Sigmoid colon (tissue), 7 donors: ENCODE measurements around the gene FADS1. TPM values are rescaled to one million over a fixed set of nuclear protein-coding genes. Genes with fewer than 3 reads are reported as not detected.

Source experiments
- DNase-seq: peaks from one replicate; pipeline ENCODE4 v3.0.0-alpha.2; 2019
- H3K27ac ChIP-seq, 4 donors: fragments of 200-600 bp; sonication (generic); one replicate each; pipeline ENCODE4 v1.5.1; 2016 to 2019; ENCODE audit warnings: mild to moderate bottlenecking in 1 of 4
- H3K27me3 ChIP-seq, 3 donors: fragments of 200-600 bp; sonication (generic); one replicate each; pipeline ENCODE4 v1.5.1; 2019; ENCODE audit warnings: mild to moderate bottlenecking in 1 of 3
- H3K36me3 ChIP-seq, 4 donors: fragments of 200-600 bp; sonication (generic); one replicate each; pipeline ENCODE4 v1.5.1; 2016 to 2019
- H3K4me1 ChIP-seq, 4 donors: fragments of 200-600 bp; sonication (generic); one replicate each; pipeline ENCODE4 v1.5.1; 2017 to 2019
- H3K4me3 ChIP-seq, 4 donors: fragments of 200-600 bp; sonication (generic); one replicate each; pipeline ENCODE4 v1.5.1; 2017 to 2019; ENCODE audit warnings: mild to moderate bottlenecking in 2 of 4, moderate library complexity in 1 of 4
- H3K9me3 ChIP-seq, 4 donors: fragments of 200-600 bp in 3 of 4; sonication (generic) in 3 of 4; one replicate each; pipeline versions ENCODE4 v1.5.1 to v1.6.1; 2013 to 2019
- EP300 ChIP-seq, 4 donors: sonication (generic); formaldehyde crosslinking; IDR thresholded peaks; one replicate each; pipeline ENCODE4 v1.6.1; 2017; ENCODE audit warnings: antibody characterized with exemption in 4 of 4
- POLR2A ChIP-seq, 2 donors: fragments of 450-650 bp; IDR thresholded peaks; one replicate each; pipeline ENCODE4 v1.6.1; 2016; ENCODE audit warnings: antibody characterized with exemption in 2 of 2, mild to moderate bottlenecking in 2 of 2, moderate library complexity in 2 of 2
- POLR2AphosphoS5 ChIP-seq, 4 donors: sonication (generic); formaldehyde crosslinking; IDR thresholded peaks; one replicate each; pipeline ENCODE4 v1.6.1; 2017; ENCODE audit warnings: antibody characterized with exemption in 4 of 4
- WGBS, 2 donors: extraction: QIAGEN DNeasy Blood & Tissue Kit; methylation state at CpG; one replicate each; pipeline ENCODE4 v1.1.7; 2013; 5-methylcytosine and 5-hydroxymethylcytosine counted together
- intact Hi-C: fragments of 100-400 bp; cut with DNase I; formaldehyde crosslinking; loops from one replicate; pipeline ENCODE4 v1.15.1; 2023
- polyA plus RNA-seq, 3 donors: library from polyadenylated mRNA; stranded (reverse); fragments of 200-250 nt; gene quantifications; one replicate each; pipeline ENCODE4 v1.2.3, GENCODE V29; 2013
- total RNA-seq, 4 donors: library from RNA; depleted of rRNA; stranded (reverse); fragments of >200 nt; gene quantifications; one replicate each; pipeline ENCODE4 v1.1.0, GENCODE V29; 2016
- TF ChIP-seq, protein P1 (sequence below), 4 experiments: fragments of 450-650 bp in 3 of 4; fragments of 200-600 bp in 1 of 4; IDR thresholded peaks; one replicate each; pipeline ENCODE4 v1.5.1; 2016 to 2019; ENCODE audit warnings: antibody characterized with exemption in 4 of 4, mild to moderate bottlenecking in 3 of 4, moderate library complexity in 2 of 4
- donor health status: healthy with polysubstance abuse.
- donor health status: Bipolar disorder and iron deficiency.
- donor health status: healthy.

The FADS1 gene
- total and polyA plus RNA-seq, 7 donors = 1.2 to 17.7 (median 12.6) TPM

DNA sequence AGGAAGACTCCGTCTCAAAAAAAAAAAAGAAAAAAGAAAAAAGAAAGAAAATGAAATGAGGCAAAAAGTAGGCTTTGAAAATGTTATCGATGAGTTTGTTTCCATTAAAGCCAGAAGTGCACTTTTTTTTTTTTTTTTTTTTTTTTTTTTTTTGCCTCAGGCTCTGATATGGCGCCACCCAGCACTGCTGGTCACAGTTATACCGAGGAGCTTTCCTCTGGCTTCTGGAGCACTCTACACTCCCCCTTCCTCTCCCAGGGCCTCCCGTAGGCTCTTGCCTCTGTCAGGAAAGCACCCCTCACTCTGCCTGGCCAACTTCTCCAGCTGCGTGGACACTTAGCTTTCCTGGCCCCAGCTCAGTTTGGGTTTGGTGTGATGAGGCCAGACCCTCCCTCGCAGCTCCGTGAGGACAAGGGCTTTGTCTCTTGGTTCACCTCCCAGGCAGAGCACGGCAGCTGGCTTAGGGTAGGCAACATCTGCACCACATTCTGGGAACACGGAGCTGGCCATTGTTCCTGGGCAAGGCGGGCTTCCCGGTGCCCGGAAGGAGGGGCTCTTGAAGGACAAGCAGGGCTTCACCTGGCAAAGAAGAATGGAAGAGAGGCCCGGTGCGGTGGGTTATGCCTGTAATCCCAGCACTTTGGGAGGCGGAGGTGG is 28.2 kb upstream of the FADS1 start:
- intact Hi-C loops = no loop called here

DNA sequence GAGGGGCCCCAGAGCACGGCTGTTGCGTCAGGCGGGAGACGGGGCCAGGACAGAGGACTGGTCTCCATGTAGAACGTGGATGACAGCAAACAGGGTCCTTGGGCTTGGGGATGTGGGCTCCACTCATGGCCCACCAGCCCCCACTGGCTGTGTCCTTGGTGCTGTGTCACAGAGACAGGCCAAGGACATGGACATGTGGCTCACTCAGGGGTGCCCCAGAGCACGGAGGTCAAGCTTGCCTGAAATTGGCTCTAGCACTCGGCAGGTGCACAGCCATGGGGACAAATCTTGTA is 25.7 kb upstream of the FADS1 start:
- WGBS, 2 donors = 94% methylated on average over 7 of the region's 7 CpGs
- intact Hi-C loops = no loop called here
- Histone ChIP-seq H3K4me1 (no peaks in the 10 kb centered on the region), H3K9me3 (no peaks in the 10 kb centered on the region), H3K27ac (peak overlapping the region in 1 of 4 donors; percentile 33), H3K27me3 (no peaks in the 10 kb centered on the region), H3K36me3 (peaks cover 0 to 86% (median 10%) of the 10 kb centered on the region in 4 donors), H3K4me3 (no peak overlapping the region)
- no peak for DNase-seq
- TF ChIP-seq POLR2AphosphoS5 (IDR thresholded peaks at IDR 0.05) (no peak), POLR2A (IDR thresholded peaks at IDR 0.05) (no peak), EP300 (IDR thresholded peaks at IDR 0.05) (no peak)

More for the DNA sequence above, 28.2 kb upstream of the FADS1 start:
- H3K4me3 ChIP-seq = no peak overlapping the region
- H3K9me3 ChIP-seq = no peaks in the 10 kb centered on the region
- H3K4me1 ChIP-seq = no peaks in the 10 kb centered on the region
- no peaks in the 10 kb centered on the region for H3K27me3 ChIP-seq
- peaks cover 0 to 86% (median 16%) of the 10 kb centered on the region in 4 donors for H3K36me3 ChIP-seq
- DNase-seq = no peak
- no peak overlapping the region for H3K27ac ChIP-seq
- TF ChIP-seq POLR2AphosphoS5 (IDR thresholded peaks at IDR 0.05) (no peak), POLR2A (IDR thresholded peaks at IDR 0.05) (no peak), EP300 (IDR thresholded peaks at IDR 0.05) (no peak)
- TF ChIP-seq, protein P1, sequence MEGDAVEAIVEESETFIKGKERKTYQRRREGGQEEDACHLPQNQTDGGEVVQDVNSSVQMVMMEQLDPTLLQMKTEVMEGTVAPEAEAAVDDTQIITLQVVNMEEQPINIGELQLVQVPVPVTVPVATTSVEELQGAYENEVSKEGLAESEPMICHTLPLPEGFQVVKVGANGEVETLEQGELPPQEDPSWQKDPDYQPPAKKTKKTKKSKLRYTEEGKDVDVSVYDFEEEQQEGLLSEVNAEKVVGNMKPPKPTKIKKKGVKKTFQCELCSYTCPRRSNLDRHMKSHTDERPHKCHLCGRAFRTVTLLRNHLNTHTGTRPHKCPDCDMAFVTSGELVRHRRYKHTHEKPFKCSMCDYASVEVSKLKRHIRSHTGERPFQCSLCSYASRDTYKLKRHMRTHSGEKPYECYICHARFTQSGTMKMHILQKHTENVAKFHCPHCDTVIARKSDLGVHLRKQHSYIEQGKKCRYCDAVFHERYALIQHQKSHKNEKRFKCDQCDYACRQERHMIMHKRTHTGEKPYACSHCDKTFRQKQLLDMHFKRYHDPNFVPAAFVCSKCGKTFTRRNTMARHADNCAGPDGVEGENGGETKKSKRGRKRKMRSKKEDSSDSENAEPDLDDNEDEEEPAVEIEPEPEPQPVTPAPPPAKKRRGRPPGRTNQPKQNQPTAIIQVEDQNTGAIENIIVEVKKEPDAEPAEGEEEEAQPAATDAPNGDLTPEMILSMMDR (IDR thresholded peaks at IDR 0.05) = no peak
- WGBS, 2 donors = 83 to 88% methylated on average over 16 of the region's 16 CpGs

DNA sequence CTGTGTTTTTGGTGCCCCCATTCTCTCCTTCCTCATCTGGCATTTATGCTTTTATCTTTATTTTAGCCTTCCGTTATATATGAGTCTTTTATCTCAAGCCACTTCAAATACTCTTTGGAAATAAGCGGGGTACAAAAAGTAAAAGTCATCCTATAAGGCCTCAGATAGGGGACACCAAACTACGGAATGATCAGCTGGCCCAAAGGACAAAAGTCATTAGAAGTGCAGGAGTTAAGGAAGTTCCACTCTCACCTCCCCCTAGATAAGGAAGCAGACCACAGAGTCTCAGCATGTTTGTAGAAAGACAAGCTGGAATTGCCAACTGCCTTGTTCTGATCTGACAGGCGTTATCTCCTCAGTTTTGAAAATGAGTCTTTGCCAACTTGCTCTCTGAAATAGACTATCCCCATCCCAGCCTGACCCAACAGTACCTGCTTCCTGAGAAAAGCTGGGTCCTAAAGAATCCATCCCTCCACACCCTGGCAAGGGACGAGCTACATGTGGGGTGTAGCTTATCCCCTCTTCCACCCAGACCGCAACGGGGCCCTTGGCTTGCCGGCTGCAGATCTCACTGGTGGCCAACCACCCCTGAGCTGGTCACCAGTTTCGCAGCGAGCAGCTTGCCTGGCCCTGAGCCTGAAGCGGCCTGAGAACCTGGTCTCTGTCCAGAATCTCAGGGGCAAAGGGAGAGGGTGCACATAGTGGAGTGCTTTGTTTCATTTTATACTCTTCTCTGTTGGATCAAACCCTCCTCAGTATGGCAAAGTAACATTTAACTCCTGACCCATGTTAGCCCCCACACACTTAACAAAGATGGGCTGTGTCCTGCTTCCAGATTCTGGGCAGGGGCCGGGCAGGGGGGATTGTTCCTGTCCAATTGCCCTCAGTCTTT is 25.1 kb upstream of the FADS1 start:
- H3K27me3 ChIP-seq = no peaks in the 10 kb centered on the region
- H3K4me3 ChIP-seq = no peak overlapping the region
- WGBS, 2 donors = 85 to 87% methylated on average over 12 of the region's 12 CpGs
- no peaks in the 10 kb centered on the region for H3K9me3 ChIP-seq
- intact Hi-C loops = no loop called here
- DNase-seq = no peak
- no peak for TF ChIP-seq POLR2AphosphoS5 (IDR thresholded peaks at IDR 0.05)
- no peak for TF ChIP-seq EP300 (IDR thresholded peaks at IDR 0.05)
- TF ChIP-seq POLR2A (IDR thresholded peaks at IDR 0.05) = no peak
- TF ChIP-seq, protein P1 (IDR thresholded peaks at IDR 0.05) = no peak
- no peaks in the 10 kb centered on the region for H3K4me1 ChIP-seq
- H3K36me3 ChIP-seq = peaks cover 0 to 81% (median 9%) of the 10 kb centered on the region in 4 donors
- H3K27ac ChIP-seq = no peak overlapping the region

DNA sequence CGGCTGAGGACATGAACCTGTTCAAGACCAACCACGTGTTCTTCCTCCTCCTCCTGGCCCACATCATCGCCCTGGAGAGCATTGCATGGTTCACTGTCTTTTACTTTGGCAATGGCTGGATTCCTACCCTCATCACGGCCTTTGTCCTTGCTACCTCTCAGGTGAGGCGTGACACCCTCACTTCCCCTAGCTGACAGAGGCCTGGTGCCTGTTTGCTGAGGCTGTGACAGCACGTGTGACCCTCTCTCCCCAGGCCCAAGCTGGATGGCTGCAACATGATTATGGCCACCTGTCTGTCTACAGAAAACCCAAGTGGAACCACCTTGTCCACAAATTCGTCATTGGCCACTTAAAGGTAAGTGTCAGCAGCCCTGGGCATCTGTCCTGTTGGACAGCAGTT is 23.6 kb upstream of the FADS1 start:
- no peak overlapping the region for H3K4me3 ChIP-seq
- no peak for DNase-seq
- no peaks in the 10 kb centered on the region for H3K9me3 ChIP-seq
- H3K27ac ChIP-seq = no peak overlapping the region
- TF ChIP-seq POLR2A (IDR thresholded peaks at IDR 0.05) = no peak
- TF ChIP-seq, protein P1 (IDR thresholded peaks at IDR 0.05) = no peak
- no peak for TF ChIP-seq POLR2AphosphoS5 (IDR thresholded peaks at IDR 0.05)
- no peak for TF ChIP-seq EP300 (IDR thresholded peaks at IDR 0.05)
- intact Hi-C loops = no loop called here
- 91 to 95% methylated on average over 7 of the region's 7 CpGs for WGBS, 2 donors
- peaks cover 0 to 79% (median 9%) of the 10 kb centered on the region in 4 donors for H3K36me3 ChIP-seq
- H3K4me1 ChIP-seq = peaks cover 0 to 2% (median under 1%) of the 10 kb centered on the region in 4 donors
- H3K27me3 ChIP-seq = no peaks in the 10 kb centered on the region

DNA sequence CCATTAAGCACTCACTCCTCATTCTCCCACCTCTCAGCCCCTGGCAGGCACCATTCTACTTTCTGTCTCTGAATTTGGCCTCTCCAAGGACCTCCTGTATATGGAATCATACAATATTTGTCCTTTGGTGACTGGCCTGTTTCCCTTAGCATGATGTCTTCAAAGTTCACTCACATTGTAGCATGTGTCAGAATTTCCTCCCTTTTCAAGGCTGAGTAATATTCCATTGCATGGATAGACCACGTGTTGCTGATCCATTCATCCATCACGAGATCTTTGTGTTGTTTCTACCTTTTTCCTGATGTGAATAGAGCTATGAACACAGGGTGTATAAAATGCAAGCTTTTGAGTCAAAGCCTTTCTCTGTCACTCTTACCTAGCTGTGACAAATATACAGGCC is 22.9 kb upstream of the FADS1 start:
- Histone ChIP-seq H3K27ac (no peak overlapping the region), H3K4me1 (peaks cover 0 to 8% (median 7%) of the 10 kb centered on the region in 4 donors), H3K9me3 (no peaks in the 10 kb centered on the region), H3K4me3 (no peak overlapping the region), H3K36me3 (peaks cover 0 to 73% (median 9%) of the 10 kb centered on the region in 4 donors), H3K27me3 (no peaks in the 10 kb centered on the region)
- intact Hi-C loops = no loop called here
- TF ChIP-seq POLR2AphosphoS5 (IDR thresholded peaks at IDR 0.05) = no peak
- TF ChIP-seq, protein P1 (IDR thresholded peaks at IDR 0.05) = no peak
- TF ChIP-seq POLR2A (IDR thresholded peaks at IDR 0.05) = no peak
- no peak for TF ChIP-seq EP300 (IDR thresholded peaks at IDR 0.05)
- 95% methylated on average over 2 of the region's 2 CpGs for WGBS, 2 donors
- DNase-seq = no peak
